ENCODE measurements around the gene FRZB.
A peak's percentile ranks its signal among the peaks of the same experiment; 100 is the strongest.

The FRZB gene

DNA sequence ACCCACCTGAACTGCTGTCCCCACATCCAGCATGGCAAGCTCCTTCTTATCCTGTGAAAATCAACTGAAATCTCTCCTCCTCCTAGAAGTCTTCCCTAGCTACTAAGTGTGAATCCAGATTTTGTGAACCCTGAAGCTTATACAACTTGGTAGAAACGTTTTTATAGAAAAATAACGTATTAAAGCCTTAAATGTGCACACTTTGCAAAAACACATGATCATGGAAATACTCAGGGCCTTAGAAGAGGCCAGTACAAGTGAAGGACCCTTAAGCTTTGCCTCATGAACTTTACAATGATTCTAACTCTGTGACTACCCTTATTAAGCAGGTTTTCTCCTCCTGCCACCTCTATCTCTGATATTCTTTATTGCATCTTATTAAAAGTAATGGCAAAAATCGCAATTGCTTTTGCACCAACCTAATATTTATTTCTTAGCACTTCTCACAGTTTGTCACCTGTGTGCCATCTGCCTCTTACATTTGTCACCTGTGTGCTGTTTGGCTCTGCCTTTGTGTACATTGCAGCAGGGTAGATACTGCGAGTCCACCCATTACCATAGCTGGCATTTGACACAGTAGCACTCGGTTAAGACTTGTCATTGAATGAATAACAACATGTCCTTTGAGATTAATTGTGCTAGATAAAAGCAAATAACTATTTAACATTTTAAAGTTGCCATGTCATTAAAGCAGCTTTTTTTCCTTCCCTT is 42.2 kb downstream of the FRZB start:
- WGBS, 2 donors (ENCODE audit: extremely low coverage in 2 of 2, insufficient read length in 2 of 2, insufficient replicate concordance in 1 of 2) = no CpG with 5 or more reads among the region's 5 CpGs
- no peak for DNase-seq (ENCODE audit: low spot score)
- H3K27me3 ChIP-seq (ENCODE audit: control insufficient read depth in 3 of 3, insufficient read depth in 3 of 3, low read depth in 1 of 3, low read length in 3 of 3) = no peaks in the 10 kb centered on the region
- no peak overlapping the region for H3K4me2 ChIP-seq (ENCODE audit: insufficient read depth, low read length, poor library complexity, severe bottlenecking)
- no peak overlapping the region for H2BK12ac ChIP-seq (ENCODE audit: low read length)
- H3K18ac ChIP-seq (ENCODE audit: low read length) = no peak overlapping the region
- H3K4me1 ChIP-seq (ENCODE audit: control insufficient read depth in 2 of 2, insufficient read depth in 1 of 2, low read depth in 1 of 2, low read length in 2 of 2) = peaks cover 4 to 12% of the 10 kb centered on the region in 2 donors
- H2BK120ac ChIP-seq (ENCODE audit: low read depth, low read length) = no peak overlapping the region
- no peaks in the 10 kb centered on the region for H3K36me3 ChIP-seq (replicated peaks in 1 of 2; ENCODE audit: control insufficient read depth in 2 of 2, insufficient read depth in 2 of 2, low read length in 2 of 2)
- H3K23ac ChIP-seq (ENCODE audit: low read depth, low read length, poor library complexity) = no peak overlapping the region
- H3K79me1 ChIP-seq (ENCODE audit: low read depth, low read length) = no peaks in the 10 kb centered on the region
- H4K8ac ChIP-seq (ENCODE audit: low read depth, low read length) = no peak overlapping the region
- H3K4me3 ChIP-seq (ENCODE audit: low read length in 2 of 2) = no peak overlapping the region
- H2BK15ac ChIP-seq (ENCODE audit: low read length) = no peak overlapping the region
- H3K4ac ChIP-seq (ENCODE audit: low read length) = no peak overlapping the region
- no peak overlapping the region for H2AFZ ChIP-seq (ENCODE audit: low read length)
- no peak overlapping the region for H3K9ac ChIP-seq (ENCODE audit: low read depth, low read length, poor library complexity)
- no peak overlapping the region for H4K91ac ChIP-seq (ENCODE audit: low read depth, low read length, poor library complexity)
- no peaks in the 10 kb centered on the region for H3K9me3 ChIP-seq (replicated peaks in 1 of 2; ENCODE audit: control insufficient read depth in 2 of 2, insufficient read depth in 1 of 2, low read depth in 1 of 2, low read length in 2 of 2)
- H3K27ac ChIP-seq (replicated peaks; ENCODE audit: low read length) = no peak overlapping the region
- H2AK5ac ChIP-seq (ENCODE audit: low read depth, low read length) = no peak overlapping the region
- no peak overlapping the region for H3K14ac ChIP-seq (ENCODE audit: low read length)
- H2BK5ac ChIP-seq (ENCODE audit: low read length) = no peak overlapping the region

DNA sequence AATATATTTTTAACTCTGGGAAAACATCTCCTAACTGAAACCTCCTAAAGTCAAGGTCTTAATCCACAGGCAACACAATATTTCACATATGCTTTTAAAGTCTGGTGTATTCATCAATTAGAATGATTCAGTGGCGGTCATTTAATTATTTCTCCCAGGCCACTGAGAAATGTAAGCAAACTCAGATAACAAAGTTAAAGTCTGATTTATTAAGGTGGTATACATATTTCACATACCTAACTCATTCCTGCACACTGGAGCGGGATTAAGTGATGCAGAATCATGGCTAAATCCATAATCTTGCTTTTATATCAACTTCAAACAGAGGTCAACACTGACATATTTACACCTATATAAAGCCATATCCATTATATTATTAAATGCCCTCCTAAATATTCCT is 43.7 kb downstream of the FRZB start:
- Histone ChIP-seq H3K14ac (ENCODE audit: low read length) (no peak overlapping the region), H3K27me3 (ENCODE audit: control insufficient read depth in 3 of 3, insufficient read depth in 3 of 3, low read depth in 1 of 3, low read length in 3 of 3) (no peaks in the 10 kb centered on the region), H3K4me2 (ENCODE audit: insufficient read depth, low read length, poor library complexity, severe bottlenecking) (no peak overlapping the region)

DNA sequence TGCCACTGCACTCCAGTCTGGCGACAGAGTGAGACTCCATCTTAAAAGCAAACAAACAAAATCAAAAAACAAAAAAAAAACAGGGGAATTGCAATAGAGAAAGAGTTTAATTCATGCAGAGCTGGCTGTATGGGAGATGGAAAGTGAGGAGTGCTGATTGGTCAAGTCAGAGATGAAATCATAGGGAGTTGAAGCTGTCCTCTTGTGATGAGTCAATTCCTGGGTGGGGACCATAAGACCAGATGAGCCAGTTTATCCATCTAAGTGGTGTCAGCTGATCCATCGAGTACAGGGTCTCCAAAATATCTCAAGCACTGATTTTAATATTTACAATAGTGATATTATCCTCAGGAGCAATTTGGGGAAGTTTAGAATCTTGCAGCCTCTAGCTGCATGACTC is 45.3 kb downstream of the FRZB start:
- no peak overlapping the region for H4K8ac ChIP-seq (ENCODE audit: low read depth, low read length)
- H3K14ac ChIP-seq (ENCODE audit: low read length) = no peak overlapping the region
- no peak overlapping the region for H3K9ac ChIP-seq (ENCODE audit: low read depth, low read length, poor library complexity)
- no peak overlapping the region for H3K27ac ChIP-seq (replicated peaks; ENCODE audit: low read length)
- H3K4me2 ChIP-seq (ENCODE audit: insufficient read depth, low read length, poor library complexity, severe bottlenecking) = no peak overlapping the region
- H3K79me1 ChIP-seq (ENCODE audit: low read depth, low read length) = no peaks in the 10 kb centered on the region
- no peak overlapping the region for H2BK5ac ChIP-seq (ENCODE audit: low read length)
- H3K23ac ChIP-seq (ENCODE audit: low read depth, low read length, poor library complexity) = no peak overlapping the region
- no peak overlapping the region for H3K4ac ChIP-seq (ENCODE audit: low read length)
- no peak overlapping the region for H2AK5ac ChIP-seq (ENCODE audit: low read depth, low read length)
- no peak overlapping the region for H2AFZ ChIP-seq (ENCODE audit: low read length)
- peaks cover 12 to 18% of the 10 kb centered on the region in 2 donors for H3K4me1 ChIP-seq (ENCODE audit: control insufficient read depth in 2 of 2, insufficient read depth in 1 of 2, low read depth in 1 of 2, low read length in 2 of 2)
- H3K4me3 ChIP-seq (ENCODE audit: low read length in 2 of 2) = no peak overlapping the region
- no peak overlapping the region for H3K18ac ChIP-seq (ENCODE audit: low read length)
- no peak overlapping the region for H4K91ac ChIP-seq (ENCODE audit: low read depth, low read length, poor library complexity)
- H2BK15ac ChIP-seq (ENCODE audit: low read length) = no peak overlapping the region
- H2BK12ac ChIP-seq (ENCODE audit: low read length) = no peak overlapping the region
- DNase-seq (ENCODE audit: low spot score) = no peak
- no peak overlapping the region for H2BK120ac ChIP-seq (ENCODE audit: low read depth, low read length)
- no peaks in the 10 kb centered on the region for H3K36me3 ChIP-seq (replicated peaks in 1 of 2; ENCODE audit: control insufficient read depth in 2 of 2, insufficient read depth in 2 of 2, low read length in 2 of 2)
- no peaks in the 10 kb centered on the region for H3K27me3 ChIP-seq (ENCODE audit: control insufficient read depth in 3 of 3, insufficient read depth in 3 of 3, low read depth in 1 of 3, low read length in 3 of 3)
- no peaks in the 10 kb centered on the region for H3K9me3 ChIP-seq (replicated peaks in 1 of 2; ENCODE audit: control insufficient read depth in 2 of 2, insufficient read depth in 1 of 2, low read depth in 1 of 2, low read length in 2 of 2)
- WGBS, 2 donors (ENCODE audit: extremely low coverage in 2 of 2, insufficient read length in 2 of 2, insufficient replicate concordance in 1 of 2) = no CpG with 5 or more reads among the region's 2 CpGs

More for the DNA sequence above, 43.7 kb downstream of the FRZB start:
- H2BK15ac ChIP-seq (ENCODE audit: low read length) = no peak overlapping the region
- H3K9me3 ChIP-seq (replicated peaks in 1 of 2; ENCODE audit: control insufficient read depth in 2 of 2, insufficient read depth in 1 of 2, low read depth in 1 of 2, low read length in 2 of 2) = no peaks in the 10 kb centered on the region
- no peaks in the 10 kb centered on the region for H3K79me1 ChIP-seq (ENCODE audit: low read depth, low read length)
- no CpG with 5 or more reads among the region's 2 CpGs for WGBS, 2 donors (ENCODE audit: extremely low coverage in 2 of 2, insufficient read length in 2 of 2, insufficient replicate concordance in 1 of 2)
- DNase-seq (ENCODE audit: low spot score) = no peak
- H3K4ac ChIP-seq (ENCODE audit: low read length) = no peak overlapping the region
- H3K4me3 ChIP-seq (ENCODE audit: low read length in 2 of 2) = no peak overlapping the region
- H2AK5ac ChIP-seq (ENCODE audit: low read depth, low read length) = no peak overlapping the region
- no peak overlapping the region for H3K27ac ChIP-seq (replicated peaks; ENCODE audit: low read length)
- no peak overlapping the region for H3K18ac ChIP-seq (ENCODE audit: low read length)
- no peak overlapping the region for H2AFZ ChIP-seq (ENCODE audit: low read length)
- no peak overlapping the region for H3K23ac ChIP-seq (ENCODE audit: low read depth, low read length, poor library complexity)
- H2BK5ac ChIP-seq (ENCODE audit: low read length) = no peak overlapping the region
- no peak overlapping the region for H2BK12ac ChIP-seq (ENCODE audit: low read length)
- no peak overlapping the region for H4K8ac ChIP-seq (ENCODE audit: low read depth, low read length)
- H3K9ac ChIP-seq (ENCODE audit: low read depth, low read length, poor library complexity) = no peak overlapping the region
- H4K91ac ChIP-seq (ENCODE audit: low read depth, low read length, poor library complexity) = no peak overlapping the region
- H3K4me1 ChIP-seq (ENCODE audit: control insufficient read depth in 2 of 2, insufficient read depth in 1 of 2, low read depth in 1 of 2, low read length in 2 of 2) = peaks cover 14 to 15% of the 10 kb centered on the region in 2 donors
- H2BK120ac ChIP-seq (ENCODE audit: low read depth, low read length) = no peak overlapping the region
- H3K36me3 ChIP-seq (replicated peaks in 1 of 2; ENCODE audit: control insufficient read depth in 2 of 2, insufficient read depth in 2 of 2, low read length in 2 of 2) = no peaks in the 10 kb centered on the region

DNA sequence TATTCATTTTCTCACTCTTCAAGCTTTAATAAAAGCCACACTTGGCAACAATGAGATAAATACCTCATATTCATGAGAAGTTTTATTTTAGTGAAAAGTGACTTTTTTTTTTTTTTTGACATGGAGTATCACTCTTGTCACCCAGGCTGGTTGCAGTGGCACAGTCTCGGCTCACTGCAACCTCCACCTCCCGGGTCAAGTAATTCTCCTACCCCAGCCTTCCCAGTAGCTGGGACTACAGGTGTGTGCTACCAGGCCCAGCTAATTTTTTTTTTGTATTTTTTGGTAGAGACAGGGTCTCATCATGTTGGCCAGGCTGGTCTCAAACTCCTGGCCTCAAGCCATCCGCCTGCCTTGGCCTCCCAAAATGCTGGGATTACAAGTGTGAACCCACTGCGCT is 47.0 kb downstream of the FRZB start:
- no peak overlapping the region for H4K91ac ChIP-seq (ENCODE audit: low read depth, low read length, poor library complexity)
- no peaks in the 10 kb centered on the region for H3K9me3 ChIP-seq (replicated peaks in 1 of 2; ENCODE audit: control insufficient read depth in 2 of 2, insufficient read depth in 1 of 2, low read depth in 1 of 2, low read length in 2 of 2)
- no peaks in the 10 kb centered on the region for H3K79me1 ChIP-seq (ENCODE audit: low read depth, low read length)
- H3K4me3 ChIP-seq (ENCODE audit: low read length in 2 of 2) = no peak overlapping the region
- WGBS, 2 donors (ENCODE audit: extremely low coverage in 2 of 2, insufficient read length in 2 of 2, insufficient replicate concordance in 1 of 2) = no CpG with 5 or more reads among the region's 4 CpGs
- no peak overlapping the region for H2BK5ac ChIP-seq (ENCODE audit: low read length)
- no peak overlapping the region for H2BK15ac ChIP-seq (ENCODE audit: low read length)
- no peak overlapping the region for H3K18ac ChIP-seq (ENCODE audit: low read length)
- H4K8ac ChIP-seq (ENCODE audit: low read depth, low read length) = no peak overlapping the region
- H3K9ac ChIP-seq (ENCODE audit: low read depth, low read length, poor library complexity) = no peak overlapping the region
- DNase-seq (ENCODE audit: low spot score) = no peak
- H3K4me1 ChIP-seq (ENCODE audit: control insufficient read depth in 2 of 2, insufficient read depth in 1 of 2, low read depth in 1 of 2, low read length in 2 of 2) = peaks cover 9 to 16% of the 10 kb centered on the region in 2 donors
- H2AK5ac ChIP-seq (ENCODE audit: low read depth, low read length) = no peak overlapping the region
- H2AFZ ChIP-seq (ENCODE audit: low read length) = peak overlapping the region; percentile 85
- no peak overlapping the region for H2BK120ac ChIP-seq (ENCODE audit: low read depth, low read length)
- no peaks in the 10 kb centered on the region for H3K27me3 ChIP-seq (ENCODE audit: control insufficient read depth in 3 of 3, insufficient read depth in 3 of 3, low read depth in 1 of 3, low read length in 3 of 3)
- H3K36me3 ChIP-seq (replicated peaks in 1 of 2; ENCODE audit: control insufficient read depth in 2 of 2, insufficient read depth in 2 of 2, low read length in 2 of 2) = no peaks in the 10 kb centered on the region
- no peak overlapping the region for H3K4me2 ChIP-seq (ENCODE audit: insufficient read depth, low read length, poor library complexity, severe bottlenecking)
- H2BK12ac ChIP-seq (ENCODE audit: low read length) = no peak overlapping the region
- no peak overlapping the region for H3K23ac ChIP-seq (ENCODE audit: low read depth, low read length, poor library complexity)
- no peak overlapping the region for H3K14ac ChIP-seq (ENCODE audit: low read length)
- H3K27ac ChIP-seq (replicated peaks; ENCODE audit: low read length) = peak overlapping the region; percentile 95
- H3K4ac ChIP-seq (ENCODE audit: low read length) = no peak overlapping the region
